HCT116 (cell line): ENCODE results near the gene COL18A1. TPM values are rescaled to one million over a fixed set of nuclear protein-coding genes. Genes with fewer than 3 reads are reported as not detected.

Source experiments
- ATAC-seq: fragments of 200-7000 bp; cut with Tn5 transposase; 2 replicates; pipeline ENCODE4 v1.9.1; 2020; ENCODE audit warnings: mild to moderate bottlenecking, moderate library complexity
- BruUV-seq: library from RNA; stranded (reverse); fragments of 400-500 nt; replicated peaks from 2 replicates; lab custom pipeline; 2021; lab: Mats Ljungman, UMichigan
- CTCF ChIA-PET: fragments of 300-600 bp; sonication (Branson Sonifier 250); formaldehyde crosslinking; loops from one replicate; lab custom pipeline; 2021; ENCODE audit warnings: antibody characterized with exemption; lab: Charles Lee
- POLR2A ChIA-PET: fragments of 300-600, 350-600 bp; sonication (Branson Sonifier 250); formaldehyde crosslinking; loops from one replicate; lab custom pipeline; 2021; ENCODE audit warnings: antibody characterized with exemption; lab: Charles Lee
- RAD21 ChIA-PET, 2 experiments: fragments of 300-600 bp; sonication (Branson Sonifier 250); formaldehyde crosslinking; loops; one replicate each; lab custom pipeline; 2023; ENCODE audit warnings: low total read pairs in 2 of 2; ENCODE audit not compliant: uncharacterized antibody in 2 of 2, unreplicated experiment in 2 of 2, low non-redundant PET in 1 of 2; lab: Charles Lee
- DNase-seq: peaks from one replicate; pipeline ENCODE4 v3.0.0-alpha.2; 2010; ENCODE audit warnings: low read depth, low spot score
- H2AFZ ChIP-seq: fragments of 200-600 bp; shearing (Covaris generic), sonication (generic); 2 replicates; pipeline ENCODE4 v1.6.1; 2017; ENCODE audit warnings: low read depth, mixed run types, mixed read lengths, antibody characterized with exemption, low read length; ENCODE audit not compliant: poor library complexity, severe bottlenecking
- H3K27ac ChIP-seq: 2 replicates; pipeline ENCODE4 v1.5.1; 2012; ENCODE audit warnings: low read depth, low read length
- H3K27me3 ChIP-seq: fragments of 200-600 bp; sonication (generic); 2 replicates; pipeline ENCODE4 v1.6.1; 2016; ENCODE audit warnings: mixed run types, low read length, mixed read lengths; ENCODE audit not compliant: insufficient read depth
- H3K36me3 ChIP-seq, 2 experiments: fragments of 200-500 bp in 1 of 2; fragments of 200-600 bp in 1 of 2; sonication (Bioruptor generic) in 1 of 2; sonication (generic) in 1 of 2; 2 replicates each; pipeline versions ENCODE4 v1.5.1 to v1.6.1; 2014 to 2016; ENCODE audit warnings: low read length in 2 of 2, inconsistent platforms in 1 of 2, mixed read lengths in 1 of 2, mixed run types in 1 of 2; ENCODE audit not compliant: insufficient read depth in 2 of 2, control insufficient read depth in 1 of 2
- H3K4me1 ChIP-seq, 2 experiments: fragments of 200-600 bp in 1 of 2; sonication (generic) in 1 of 2; 2 replicates each; pipeline versions ENCODE4 v1.5.1 to v1.6.1; 2012 to 2017; ENCODE audit warnings: low read length in 2 of 2, inconsistent platforms in 1 of 2, mild to moderate bottlenecking in 1 of 2, mixed read lengths in 1 of 2, mixed run types in 1 of 2, moderate library complexity in 1 of 2; ENCODE audit not compliant: insufficient read depth in 2 of 2, control insufficient read depth in 1 of 2
- H3K4me2 ChIP-seq: fragments of 200-600 bp; sonication (generic); 2 replicates; pipeline ENCODE4 v1.6.1; 2017; ENCODE audit warnings: mixed run types, low read length, mixed read lengths
- H3K4me3 ChIP-seq, 2 experiments: fragments of 200-600 bp in 1 of 2; sonication (generic) in 1 of 2; replicated peaks in 1 of 2; 2 replicates each; pipeline ENCODE4 v1.5.1; 2011 to 2016; ENCODE audit warnings: low read length in 2 of 2, control low read depth in 1 of 2, low read depth in 1 of 2, mild to moderate bottlenecking in 1 of 2, mixed read lengths in 1 of 2, mixed run types in 1 of 2
- H3K79me2 ChIP-seq: fragments of 200-600 bp; sonication (generic); 2 replicates; pipeline ENCODE4 v1.6.1; 2017; ENCODE audit warnings: mild to moderate bottlenecking, mixed run types, low read length, moderate library complexity, mixed read lengths; ENCODE audit not compliant: insufficient read depth
- H3K9ac ChIP-seq: fragments of 200-600 bp; sonication (generic); 2 replicates; pipeline ENCODE4 v1.6.1; 2016; ENCODE audit warnings: low read length, mixed read lengths
- H3K9me2 ChIP-seq: fragments of 200-600 bp; sonication (generic), shearing (Covaris generic); 2 replicates; pipeline ENCODE4 v1.6.1; 2017; ENCODE audit warnings: mixed run types, mild to moderate bottlenecking, moderate library complexity; ENCODE audit not compliant: insufficient read depth
- H3K9me3 ChIP-seq, 2 experiments: fragments of 200-500 bp in 1 of 2; fragments of 200-600 bp in 1 of 2; sonication (Bioruptor generic) in 1 of 2; sonication (generic) in 1 of 2; 2 replicates each; pipeline ENCODE4 v1.6.1; 2014 to 2017; ENCODE audit warnings: low read length in 2 of 2, mixed read lengths in 2 of 2, inconsistent platforms in 1 of 2, low read depth in 1 of 2, mild to moderate bottlenecking in 1 of 2, mixed run types in 1 of 2, moderate library complexity in 1 of 2; ENCODE audit not compliant: control insufficient read depth in 1 of 2, insufficient read depth in 1 of 2
- H4K20me1 ChIP-seq: fragments of 200-600 bp; sonication (generic), shearing (Covaris generic); 2 replicates; pipeline ENCODE4 v1.6.1; 2017; ENCODE audit warnings: mixed run types, mild to moderate bottlenecking, moderate library complexity; ENCODE audit not compliant: insufficient read depth
- EZH2 ChIP-seq: fragments of 200-600 bp; sonication (generic); IDR thresholded peaks from 2 replicates; pipeline ENCODE4 v1.6.1; 2017; ENCODE audit warnings: antibody characterized with exemption, mixed run types
- JUND ChIP-seq: IDR thresholded peaks from 2 replicates; pipeline ENCODE4 v1.6.1; 2012
- MAX ChIP-seq: IDR thresholded peaks from 2 replicates; pipeline ENCODE4 v1.6.1; 2012
- POLR2A ChIP-seq: IDR thresholded peaks from 2 replicates; pipeline ENCODE4 v1.7.0; 2011; ENCODE audit warnings: borderline replicate concordance; ENCODE audit not compliant: insufficient read depth, insufficient read length; ENCODE audit errors: extremely low read depth
- POLR2AphosphoS5 ChIP-seq: IDR thresholded peaks from 2 replicates; pipeline ENCODE4 v1.6.1; 2011; ENCODE audit warnings: mild to moderate bottlenecking, low read depth, low read length, moderate library complexity
- RAD21 ChIP-seq: IDR thresholded peaks from 2 replicates; pipeline ENCODE4 v1.6.1; 2012; ENCODE audit warnings: low read depth, mild to moderate bottlenecking
- REST ChIP-seq: IDR thresholded peaks from 2 replicates; pipeline ENCODE4 v1.6.1; 2012; ENCODE audit warnings: low read depth
- SP1 ChIP-seq: IDR thresholded peaks from 2 replicates; pipeline ENCODE4 v1.6.1; 2012; ENCODE audit warnings: low read depth
- SRF ChIP-seq: IDR thresholded peaks from 2 replicates; pipeline ENCODE4 v1.6.1; 2012; ENCODE audit warnings: low read depth
- TCF7L2 ChIP-seq: IDR thresholded peaks from 2 replicates; pipeline ENCODE4 v1.7.0; 2011; ENCODE audit warnings: borderline replicate concordance, inconsistent platforms; ENCODE audit not compliant: insufficient read depth, insufficient read length; ENCODE audit errors: extremely low read depth
- YY1 ChIP-seq: IDR thresholded peaks from 2 replicates; pipeline ENCODE4 v1.6.1; 2011; ENCODE audit warnings: low read length, low read depth, moderate library complexity, mild to moderate bottlenecking; ENCODE audit not compliant: insufficient replicate concordance; ENCODE audit errors: extremely low read depth
- ZFX ChIP-seq: fragments of 450-650 bp; IDR thresholded peaks from 2 replicates; pipeline ENCODE4 v1.6.1; 2017
- ZNF274 ChIP-seq: fragments of 200-500 bp; sonication (Bioruptor generic); IDR thresholded peaks from 2 replicates; pipeline ENCODE4 v1.6.1; 2014; ENCODE audit warnings: mild to moderate bottlenecking, low read depth, low read length, inconsistent platforms
- intact Hi-C: fragments of 100-400 bp; cut with micrococcal nuclease; formaldehyde crosslinking; loops from 2 replicates; pipeline ENCODE4 v1.10.0; 2022
- total RNA-seq: library from RNA; stranded (reverse); gene quantifications from one replicate; pipeline ENCODE4 v1.2.1, GENCODE V29; 2021; ENCODE audit not compliant: unreplicated experiment
- TF ChIP-seq, protein P1 (sequence below): IDR thresholded peaks from 2 replicates; pipeline ENCODE4 v1.6.1; 2012

COL18A1 gene
- total RNA-seq, 1 experiment from 2014 or later = 59.5 TPM

- Histone ChIP-seq H3K9ac (no peak overlapping the region), H3K9me3 (no peaks in the 10 kb centered on the region), H3K27me3 (no peaks in the 10 kb centered on the region), H3K4me1 (no peaks in the 10 kb centered on the region; a peak in 1 of 4 replicates), H3K79me2 (no peaks in the 10 kb centered on the region), H3K4me3 (no peak overlapping the region), H3K27ac (no peak overlapping the region), H3K36me3 (peaks cover 4% of the 10 kb centered on the region in 2 experiments; a peak in 2 of 4 replicates), H3K9me2 (no peaks in the 10 kb centered on the region), H3K4me2 (no peak overlapping the region), H4K20me1 (no peaks in the 10 kb centered on the region), H2AFZ (no peak overlapping the region)
- no peak for ATAC-seq
- TF ChIP-seq EZH2 (no peak), TCF7L2 (no peak), YY1 (no peak), MAX (no peak), SRF (no peak), JUND (no peak), ZFX (no peak), REST (no peak), POLR2A (no peak), SP1 (no peak), ZNF274 (no peak), POLR2AphosphoS5 (no peak), RAD21 (no peak)
- TF ChIP-seq, protein P1, sequence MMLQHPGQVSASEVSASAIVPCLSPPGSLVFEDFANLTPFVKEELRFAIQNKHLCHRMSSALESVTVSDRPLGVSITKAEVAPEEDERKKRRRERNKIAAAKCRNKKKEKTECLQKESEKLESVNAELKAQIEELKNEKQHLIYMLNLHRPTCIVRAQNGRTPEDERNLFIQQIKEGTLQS = no peak
- RAD21 ChIA-PET = no interaction called here
- no TSS peak for BruUV-seq
- intact Hi-C loops = no loop called here
- DNase-seq = no peak
- CTCF ChIA-PET = no interaction called here
- POLR2A ChIA-PET = no interaction called here
These were observed 105.5 kb downstream of the COL18A1 start for GRCh38 chr21:45510466-45510955.
